ENCODE results near the gene CAPN12.
A peak's percentile ranks its signal among the peaks of the same experiment; 100 is the strongest.

Gene CAPN12

DNA sequence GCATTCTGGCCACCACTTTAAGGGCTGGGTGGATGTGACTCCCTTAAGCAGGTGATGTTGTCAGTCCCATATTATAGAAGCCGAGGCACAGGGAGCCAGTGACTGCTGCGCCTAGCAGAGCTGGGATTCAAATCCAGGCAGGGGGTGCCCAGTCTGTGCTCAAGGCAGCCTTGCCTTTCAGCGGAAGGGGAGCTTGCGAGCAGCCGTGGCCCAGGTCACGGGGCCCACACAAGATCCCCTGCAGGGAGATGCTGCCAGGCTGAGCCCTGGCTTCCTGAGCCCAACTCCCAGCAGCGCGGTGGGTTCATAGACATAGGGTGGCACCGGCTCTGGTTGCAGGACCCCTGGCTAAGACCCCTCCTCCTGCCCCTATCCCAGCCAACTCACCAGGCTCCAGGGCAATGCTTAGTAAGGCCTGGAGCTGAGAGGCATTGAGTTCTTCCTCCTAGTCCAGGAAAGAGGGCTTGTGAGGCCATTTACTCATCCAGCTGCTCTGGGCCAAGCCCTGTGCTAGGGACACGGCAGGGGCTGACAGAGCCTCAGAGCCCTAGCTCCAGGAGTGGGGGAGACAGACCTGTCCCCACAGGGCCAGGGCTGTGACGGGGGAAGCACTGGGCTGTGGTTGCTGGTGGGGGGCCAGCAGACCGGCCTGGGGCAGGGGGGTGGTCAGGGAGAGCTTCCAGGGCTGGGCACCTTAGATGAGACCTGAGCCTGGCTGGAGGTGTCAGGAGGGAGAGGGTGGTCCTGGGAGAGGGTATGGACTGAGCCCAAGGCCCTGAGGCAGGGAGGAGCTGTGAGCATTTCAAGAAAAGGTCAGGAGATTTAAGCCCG lies 9.6 kb downstream of the CAPN12 start:
- TF ChIP-seq, protein P1, sequence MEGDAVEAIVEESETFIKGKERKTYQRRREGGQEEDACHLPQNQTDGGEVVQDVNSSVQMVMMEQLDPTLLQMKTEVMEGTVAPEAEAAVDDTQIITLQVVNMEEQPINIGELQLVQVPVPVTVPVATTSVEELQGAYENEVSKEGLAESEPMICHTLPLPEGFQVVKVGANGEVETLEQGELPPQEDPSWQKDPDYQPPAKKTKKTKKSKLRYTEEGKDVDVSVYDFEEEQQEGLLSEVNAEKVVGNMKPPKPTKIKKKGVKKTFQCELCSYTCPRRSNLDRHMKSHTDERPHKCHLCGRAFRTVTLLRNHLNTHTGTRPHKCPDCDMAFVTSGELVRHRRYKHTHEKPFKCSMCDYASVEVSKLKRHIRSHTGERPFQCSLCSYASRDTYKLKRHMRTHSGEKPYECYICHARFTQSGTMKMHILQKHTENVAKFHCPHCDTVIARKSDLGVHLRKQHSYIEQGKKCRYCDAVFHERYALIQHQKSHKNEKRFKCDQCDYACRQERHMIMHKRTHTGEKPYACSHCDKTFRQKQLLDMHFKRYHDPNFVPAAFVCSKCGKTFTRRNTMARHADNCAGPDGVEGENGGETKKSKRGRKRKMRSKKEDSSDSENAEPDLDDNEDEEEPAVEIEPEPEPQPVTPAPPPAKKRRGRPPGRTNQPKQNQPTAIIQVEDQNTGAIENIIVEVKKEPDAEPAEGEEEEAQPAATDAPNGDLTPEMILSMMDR (IDR thresholded peaks at IDR 0.05; ENCODE audit: low read depth, low read length, missing control alignments), result no peak
- peak; percentile 45 for DNase-seq (ENCODE audit: low read depth)
- no peak overlapping the region for H3K4me3 ChIP-seq (ENCODE audit: low read depth, low read length)

DNA sequence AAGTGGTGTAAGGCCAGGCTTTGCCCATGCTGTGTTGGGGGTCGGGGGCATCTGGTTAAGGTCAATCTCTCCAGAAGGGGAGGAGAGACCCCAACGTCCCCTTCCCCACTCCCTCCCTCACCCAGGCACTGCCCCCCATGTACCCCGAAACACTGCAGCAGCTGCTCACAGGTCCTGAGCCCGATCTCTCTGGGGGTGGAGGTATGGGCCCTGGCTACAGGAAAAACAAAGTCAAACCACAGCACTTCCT lies 10.2 kb downstream of the CAPN12 start:
- TF ChIP-seq, protein P1 (IDR thresholded peaks at IDR 0.05; ENCODE audit: low read depth, low read length, missing control alignments), result no peak
- H3K4me3 ChIP-seq (ENCODE audit: low read depth, low read length), result no peak overlapping the region
- no peak for DNase-seq (ENCODE audit: low read depth)

DNA sequence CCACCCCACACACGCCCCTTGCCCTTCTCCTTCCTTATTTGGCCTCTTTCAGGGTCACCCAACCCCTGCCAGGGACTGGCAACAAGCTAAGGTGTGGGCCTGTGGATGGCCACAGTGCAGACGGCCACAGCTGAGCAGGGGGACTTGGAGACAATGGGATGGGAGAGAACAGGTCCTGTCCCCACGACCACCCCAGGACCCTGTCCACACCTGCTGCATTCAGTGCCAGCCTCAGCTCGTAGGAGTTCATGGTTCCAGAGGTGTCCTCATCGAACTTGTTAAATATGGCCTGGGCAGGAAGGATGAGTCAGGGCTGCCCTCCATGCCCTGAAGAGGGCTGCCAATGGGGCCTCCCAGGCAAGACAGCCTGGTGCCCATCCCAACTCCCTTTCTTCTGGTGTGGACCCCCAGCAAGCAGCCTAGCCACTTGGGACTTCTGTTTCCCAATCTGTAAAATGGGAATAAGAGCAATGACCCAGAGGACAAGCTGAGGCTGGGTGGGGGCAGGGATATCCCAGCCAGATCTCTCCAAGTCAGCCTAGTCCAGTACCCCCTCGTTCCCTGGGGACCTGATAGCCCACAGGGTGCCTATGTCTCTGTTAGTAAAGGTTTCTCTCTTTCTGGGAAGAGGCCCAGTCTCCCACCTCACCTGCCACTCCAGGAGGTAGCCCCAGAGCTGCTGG lies 10.6 kb downstream of the CAPN12 start:
- DNase-seq (ENCODE audit: low read depth), result no peak
- TF ChIP-seq, protein P1 (IDR thresholded peaks at IDR 0.05; ENCODE audit: low read depth, low read length, missing control alignments), result no peak
- H3K4me3 ChIP-seq (ENCODE audit: low read depth, low read length), result no peak overlapping the region

DNA sequence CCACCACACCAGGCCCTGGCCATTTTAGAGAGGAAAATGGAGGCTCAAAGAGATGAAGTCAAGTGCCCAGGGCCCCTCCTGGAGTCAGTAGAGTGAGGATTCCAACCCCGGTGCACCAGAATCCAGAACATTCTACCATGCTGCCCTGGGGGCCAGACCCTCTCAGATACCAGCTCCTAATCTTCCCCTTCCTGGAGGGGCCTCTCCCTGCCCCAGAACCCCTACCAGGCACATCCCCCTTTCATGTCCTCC lies 11.1 kb downstream of the CAPN12 start:
- TF ChIP-seq, protein P1 (IDR thresholded peaks at IDR 0.05; ENCODE audit: low read depth, low read length, missing control alignments), result no peak
- H3K4me3 ChIP-seq (ENCODE audit: low read depth, low read length), result no peak overlapping the region

DNA sequence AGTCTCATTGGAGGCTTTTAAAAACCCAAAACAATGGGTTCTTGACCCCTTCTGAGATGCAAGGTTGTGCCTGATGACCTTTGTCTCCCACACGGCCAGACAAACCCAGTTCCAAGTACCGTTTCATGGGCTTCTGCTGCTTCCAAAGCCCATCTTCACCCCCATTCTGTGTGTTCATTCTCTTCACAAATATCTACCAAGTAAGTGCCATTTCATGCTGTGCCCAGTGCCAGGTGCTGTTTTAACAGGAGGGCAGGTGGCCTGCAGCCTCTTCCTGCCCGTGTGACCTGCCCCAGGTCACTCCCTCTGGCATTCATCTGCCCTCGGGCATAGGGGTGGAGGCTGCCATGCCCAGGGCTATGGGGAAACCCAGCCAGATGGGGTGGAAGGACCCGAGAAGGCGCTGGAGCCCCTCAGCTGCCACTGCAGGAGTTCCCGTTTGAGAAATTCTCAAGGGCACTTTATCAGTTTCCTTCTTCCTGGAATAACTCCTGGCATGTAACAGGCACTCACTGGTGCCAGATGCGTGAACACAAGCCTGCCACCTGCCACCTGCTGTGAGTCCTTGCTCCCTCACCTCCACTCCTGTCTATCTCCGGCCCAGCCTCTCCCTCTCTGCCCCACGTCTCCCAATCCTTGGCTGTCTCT lies 12.5 kb downstream of the CAPN12 start:
- H3K4me3 ChIP-seq (ENCODE audit: low read depth, low read length), result no peak overlapping the region
- TF ChIP-seq, protein P1 (IDR thresholded peaks at IDR 0.05; ENCODE audit: low read depth, low read length, missing control alignments), result no peak
- DNase-seq (ENCODE audit: low read depth), result no peak

More for the DNA sequence above, 11.1 kb downstream of the CAPN12 start:
- DNase-seq (ENCODE audit: low read depth), result no peak

DNA sequence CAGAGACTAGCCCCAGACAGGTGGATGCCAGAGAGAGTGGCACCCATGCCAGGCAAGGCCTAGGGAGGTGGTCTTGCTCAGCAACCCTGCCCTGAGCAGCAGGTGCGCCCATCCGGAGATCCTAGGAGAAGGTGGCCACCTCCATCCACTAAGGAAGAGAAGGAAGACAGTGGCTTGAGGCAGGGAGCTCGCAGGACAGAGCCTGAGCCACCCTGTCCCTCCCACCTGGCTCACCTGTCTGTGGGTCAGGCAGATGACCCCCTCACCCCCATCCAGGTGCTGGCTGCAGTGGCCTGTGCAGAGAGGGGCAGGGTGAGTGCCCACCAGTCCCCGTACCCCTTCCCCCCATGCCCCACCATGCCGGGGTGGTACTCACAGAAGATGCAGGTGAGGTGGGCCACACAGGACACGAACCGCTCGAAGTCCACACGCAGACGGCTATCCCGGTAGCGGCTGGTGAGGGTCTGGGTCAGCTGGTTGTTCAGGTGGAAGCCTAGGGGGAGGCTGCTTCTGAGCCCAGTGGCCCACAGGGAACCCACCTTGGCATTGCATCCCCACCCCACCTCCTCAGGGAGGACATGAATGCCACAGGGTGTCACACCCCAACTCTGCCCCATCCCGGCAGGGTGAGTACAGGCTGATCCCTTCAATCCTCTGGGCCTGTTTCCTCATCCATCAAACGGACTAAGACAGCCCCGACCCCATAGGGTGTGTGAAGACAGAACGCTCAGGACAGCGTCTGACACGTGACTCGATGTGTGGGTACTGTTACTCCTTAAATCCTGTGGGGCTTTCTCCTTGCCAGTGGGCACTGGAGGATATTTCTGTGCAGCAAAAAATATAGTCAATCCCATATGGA lies 13.3 kb downstream of the CAPN12 start:
- no peak overlapping the region for H3K4me3 ChIP-seq (ENCODE audit: low read depth, low read length)
- DNase-seq (ENCODE audit: low read depth), result no peak
- TF ChIP-seq, protein P1 (IDR thresholded peaks at IDR 0.05; ENCODE audit: low read depth, low read length, missing control alignments), result no peak

Measured in GM12864 (cell line).